Suprapubic skin (tissue), 4 donors: ENCODE data around the gene OSBPL7.

Experiments
- POLR2A ChIP-seq, 2 donors: fragments of 450-650 bp; IDR thresholded peaks; one replicate each; pipeline ENCODE4 v1.6.1; 2017; ENCODE audit warnings: antibody characterized with exemption in 2 of 2, mild to moderate bottlenecking in 2 of 2, moderate library complexity in 2 of 2
- POLR2AphosphoS5 ChIP-seq, 3 donors: sonication (generic); formaldehyde crosslinking; IDR thresholded peaks; one replicate each; pipeline ENCODE4 v1.6.1; 2017; ENCODE audit warnings: antibody characterized with exemption in 3 of 3
- TF ChIP-seq, protein P1 (sequence below), 2 donors: fragments of 200-600 bp in 1 of 2; fragments of 450-650 bp in 1 of 2; sonication (generic) in 1 of 2; IDR thresholded peaks; one replicate each; pipeline ENCODE4 v1.5.1; 2016 to 2019; ENCODE audit warnings: antibody characterized with exemption in 2 of 2, mild to moderate bottlenecking in 1 of 2, moderate library complexity in 1 of 2

DNA sequence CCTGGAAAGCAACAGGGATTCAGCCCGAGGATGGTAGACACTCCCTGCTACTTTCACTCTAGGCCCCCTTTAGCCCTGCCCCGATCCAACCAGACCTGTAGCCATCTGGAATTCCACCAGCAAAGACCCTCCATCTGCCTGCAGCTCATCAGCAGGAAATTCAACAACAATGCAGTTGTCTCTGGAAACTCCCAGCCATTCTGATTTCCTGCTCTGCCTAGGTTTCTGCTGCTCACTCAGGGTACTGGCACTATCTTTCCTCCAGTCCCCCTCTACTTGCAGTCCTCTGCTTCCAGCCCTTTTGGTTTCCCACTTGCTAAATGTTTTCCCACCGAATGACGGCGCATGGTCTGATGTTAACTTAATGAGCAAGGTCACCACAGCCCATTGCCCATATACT, 32.0 kb upstream of the OSBPL7 start:
- TF ChIP-seq, protein P1, sequence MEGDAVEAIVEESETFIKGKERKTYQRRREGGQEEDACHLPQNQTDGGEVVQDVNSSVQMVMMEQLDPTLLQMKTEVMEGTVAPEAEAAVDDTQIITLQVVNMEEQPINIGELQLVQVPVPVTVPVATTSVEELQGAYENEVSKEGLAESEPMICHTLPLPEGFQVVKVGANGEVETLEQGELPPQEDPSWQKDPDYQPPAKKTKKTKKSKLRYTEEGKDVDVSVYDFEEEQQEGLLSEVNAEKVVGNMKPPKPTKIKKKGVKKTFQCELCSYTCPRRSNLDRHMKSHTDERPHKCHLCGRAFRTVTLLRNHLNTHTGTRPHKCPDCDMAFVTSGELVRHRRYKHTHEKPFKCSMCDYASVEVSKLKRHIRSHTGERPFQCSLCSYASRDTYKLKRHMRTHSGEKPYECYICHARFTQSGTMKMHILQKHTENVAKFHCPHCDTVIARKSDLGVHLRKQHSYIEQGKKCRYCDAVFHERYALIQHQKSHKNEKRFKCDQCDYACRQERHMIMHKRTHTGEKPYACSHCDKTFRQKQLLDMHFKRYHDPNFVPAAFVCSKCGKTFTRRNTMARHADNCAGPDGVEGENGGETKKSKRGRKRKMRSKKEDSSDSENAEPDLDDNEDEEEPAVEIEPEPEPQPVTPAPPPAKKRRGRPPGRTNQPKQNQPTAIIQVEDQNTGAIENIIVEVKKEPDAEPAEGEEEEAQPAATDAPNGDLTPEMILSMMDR (IDR thresholded peaks at IDR 0.05) = no peak
- TF ChIP-seq POLR2AphosphoS5 (IDR thresholded peaks at IDR 0.05) (no peak), POLR2A (IDR thresholded peaks at IDR 0.05) (no peak)
